NCI-H226 (cell line): Measurements from ENCODE around the gene RELB.
A peak's percentile ranks its signal among the peaks of the same experiment; 100 is the strongest.

Experiments used
- DNase-seq: peaks from one replicate; pipeline ENCODE4 v3.0.0-alpha.2; 2015

The RELB gene

GRCh38 chr19:45023048-45023447, 21.8 kb downstream of the RELB start:
- no peak for DNase-seq

- no peak for DNase-seq
These were observed 24.0 kb downstream of the RELB start for GRCh38 chr19:45025264-45025663.

- DNase-seq: no peak
These were observed 26.1 kb downstream of the RELB start for GRCh38 chr19:45027371-45027770.

GRCh38 chr19:45030825-45031224, 29.6 kb downstream of the RELB start:
- no peak for DNase-seq

- no peak for DNase-seq
These were observed 31.2 kb downstream of the RELB start for GRCh38 chr19:45032421-45032820.

GRCh38 chr19:45035755-45036154, 34.5 kb downstream of the RELB start:
- DNase-seq: no peak

GRCh38 chr19:45037393-45038169, 36.3 kb downstream of the RELB start:
- DNase-seq: no peak

- DNase-seq: peak; percentile 83
These were observed 37.9 kb downstream of the RELB start, which contains the start of gene CLASRP for GRCh38 chr19:45038931-45039893. Gene CLASRP (plus strand): TSS chr19:45039045. CDS start chr19:45040213, 1,168 bp downstream.

GRCh38 chr19:45040059-45040771, 39.0 kb downstream of the RELB start:
- no peak for DNase-seq

- DNase-seq: no peak
These were observed 39.9 kb downstream of the RELB start for GRCh38 chr19:45041125-45041524.

- no peak for DNase-seq
These were observed 44.5 kb downstream of the RELB start for GRCh38 chr19:45045671-45046353.

GRCh38 chr19:45046355-45046754, 45.1 kb downstream of the RELB start:
- DNase-seq: no peak

GRCh38 chr19:45047188-45047797, 46.0 kb downstream of the RELB start:
- DNase-seq: no peak

- DNase-seq: no peak
These were observed 47.9 kb downstream of the RELB start for GRCh38 chr19:45049073-45049736.

- no peak for DNase-seq
These were observed 48.8 kb downstream of the RELB start for GRCh38 chr19:45050036-45050435.

GRCh38 chr19:45051929-45052579, 50.8 kb downstream of the RELB start:
- no peak for DNase-seq

GRCh38 chr19:45056831-45057230, 55.6 kb downstream of the RELB start:
- no peak for DNase-seq

GRCh38 chr19:45057444-45057843, 56.2 kb downstream of the RELB start:
- no peak for DNase-seq

- no peak for DNase-seq
These were observed 57.4 kb downstream of the RELB start for GRCh38 chr19:45058622-45059159.

GRCh38 chr19:45059258-45059965, 58.1 kb downstream of the RELB start:
- DNase-seq: peak; percentile 24
